ENCODE measurements around the gene TOLLIP.

The TOLLIP gene

GRCh38 chr11:1224491-1225385 lies 84.7 kb downstream of the TOLLIP start:
- no peaks in the 10 kb centered on the region for H4K20me1 ChIP-seq (ENCODE audit: control insufficient read depth, insufficient read depth, low read depth, low read length)
- H3F3A ChIP-seq (ENCODE audit: control insufficient read depth, insufficient read depth), result no peaks in the 10 kb centered on the region
- no peaks in the 10 kb centered on the region for H3K4me1 ChIP-seq (ENCODE audit: control insufficient read depth, low read length)
- no peaks in the 10 kb centered on the region for H3K9me3 ChIP-seq (ENCODE audit: control insufficient read depth, insufficient read depth, low read length)
- H3K79me2 ChIP-seq (ENCODE audit: control insufficient read depth, low read length), result no peaks in the 10 kb centered on the region
- H3K27me3 ChIP-seq (ENCODE audit: control insufficient read depth, low read length), result no peaks in the 10 kb centered on the region
- no peaks in the 10 kb centered on the region for H3K36me3 ChIP-seq (ENCODE audit: control insufficient read depth, low read length)
- no peak overlapping the region for H3K27ac ChIP-seq (ENCODE audit: low read depth, low read length)
- H3K9me2 ChIP-seq (replicated peaks; ENCODE audit: control insufficient read depth, low read length), result no peaks in the 10 kb centered on the region
- H3K4me3 ChIP-seq (ENCODE audit: low read length), result no peak overlapping the region
- TF ChIP-seq CTCF (IDR thresholded peaks at IDR 0.05; ENCODE audit: low read depth, low read length, poor library complexity, severe bottlenecking) (no peak), EZH2phosphoT487 (IDR thresholded peaks at IDR 0.05; ENCODE audit: borderline replicate concordance, low read length) (no peak)
- H3K4me2 ChIP-seq (ENCODE audit: low read length), result no peak overlapping the region

Data from DOHH2 (cell line).